DOHH2 (cell line): Measurements from ENCODE around the gene TEX51.

Source experiments
- H3F3A ChIP-seq: fragments of 200-600 bp; sonication (generic), shearing (Covaris generic); 2 replicates; pipeline ENCODE4 v1.6.0; 2016; ENCODE audit warnings: antibody characterized with exemption, mild to moderate bottlenecking; ENCODE audit not compliant: control insufficient read depth, insufficient read depth
- H3K27ac ChIP-seq: fragments of 200-600 bp; sonication (generic); 2 replicates; pipeline ENCODE4 v1.5.1; 2014; ENCODE audit warnings: low read depth, mild to moderate bottlenecking, low read length, moderate library complexity
- H3K27me3 ChIP-seq: fragments of 200-600 bp; sonication (generic); 2 replicates; pipeline ENCODE4 v1.6.1; 2014; ENCODE audit warnings: mild to moderate bottlenecking, low read length, mixed read lengths; ENCODE audit not compliant: control insufficient read depth
- H3K36me3 ChIP-seq: fragments of 200-600 bp; sonication (generic); 2 replicates; pipeline ENCODE4 v1.6.1; 2014; ENCODE audit warnings: mild to moderate bottlenecking, low read length, moderate library complexity, mixed read lengths; ENCODE audit not compliant: control insufficient read depth
- H3K4me1 ChIP-seq: fragments of 200-600 bp; sonication (generic); 2 replicates; pipeline ENCODE4 v1.6.1; 2014; ENCODE audit warnings: mild to moderate bottlenecking, low read length, mixed read lengths; ENCODE audit not compliant: control insufficient read depth
- H3K4me2 ChIP-seq: fragments of 200-600 bp; sonication (generic); 2 replicates; pipeline ENCODE4 v1.6.0; 2014; ENCODE audit warnings: mild to moderate bottlenecking, low read length, moderate library complexity
- H3K4me3 ChIP-seq: fragments of 200-600 bp; sonication (generic); 2 replicates; pipeline ENCODE4 v1.5.1; 2014; ENCODE audit warnings: mild to moderate bottlenecking, low read length, mixed read lengths
- H3K79me2 ChIP-seq: fragments of 200-600 bp; sonication (generic); 2 replicates; pipeline ENCODE4 v1.6.1; 2014; ENCODE audit warnings: mild to moderate bottlenecking, low read length, mixed read lengths; ENCODE audit not compliant: control insufficient read depth
- H3K9me2 ChIP-seq: fragments of 200-600 bp; sonication (generic); replicated peaks from 2 replicates; pipeline ENCODE4 v1.6.1; 2014; ENCODE audit warnings: mild to moderate bottlenecking, low read length, mixed read lengths; ENCODE audit not compliant: control insufficient read depth
- H3K9me3 ChIP-seq: fragments of 200-600 bp; sonication (generic); 2 replicates; pipeline ENCODE4 v1.6.1; 2014; ENCODE audit warnings: antibody characterized with exemption, low read length, mixed read lengths; ENCODE audit not compliant: control insufficient read depth, insufficient read depth
- H4K20me1 ChIP-seq: fragments of 200-600 bp; sonication (generic); 2 replicates; pipeline ENCODE4 v1.6.0; 2014; ENCODE audit warnings: low read depth, mild to moderate bottlenecking, antibody characterized with exemption, low read length, moderate library complexity; ENCODE audit not compliant: control insufficient read depth, insufficient read depth
- EZH2phosphoT487 ChIP-seq: fragments of 200-600 bp; sonication (generic); IDR thresholded peaks from 2 replicates; pipeline ENCODE4 v1.6.1; 2017; ENCODE audit warnings: borderline replicate concordance, mild to moderate bottlenecking, antibody characterized with exemption, low read length, moderate library complexity, mixed read lengths
- TF ChIP-seq, protein P1 (sequence below): fragments of 200-600 bp; sonication (generic); IDR thresholded peaks from one replicate; pipeline ENCODE4 v1.5.1; 2014; ENCODE audit warnings: antibody characterized with exemption, mild to moderate bottlenecking, low read depth, low read length; ENCODE audit not compliant: poor library complexity, severe bottlenecking

TEX51 gene

DNA sequence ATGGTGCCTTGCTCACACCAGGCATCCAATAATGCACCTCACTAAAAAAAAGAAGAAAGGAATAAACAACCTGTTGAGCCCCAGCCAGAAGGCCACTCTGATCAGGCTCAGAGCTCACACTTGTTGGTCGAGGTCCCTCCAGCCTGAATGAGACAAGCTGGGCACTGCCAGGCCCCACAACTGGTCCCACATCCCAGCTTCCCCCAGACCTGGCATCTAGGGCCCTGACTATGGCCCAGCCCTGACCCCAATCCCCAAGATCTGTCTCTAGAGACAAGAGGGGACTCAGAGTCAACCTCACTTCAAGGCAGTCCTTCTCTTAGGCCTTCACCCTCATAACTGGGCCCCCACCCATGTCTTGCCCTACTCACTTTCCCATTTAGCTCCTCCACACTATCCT, 22.4 kb downstream of the TEX51 start:
- no peaks in the 10 kb centered on the region for H3F3A ChIP-seq
- H3K36me3 ChIP-seq: no peaks in the 10 kb centered on the region
- no peak overlapping the region for H3K4me2 ChIP-seq
- peaks cover 3% of the 10 kb centered on the region; the same call in 1 of the 2 replicates for H3K4me1 ChIP-seq
- H4K20me1 ChIP-seq: no peaks in the 10 kb centered on the region
- H3K9me3 ChIP-seq: no peaks in the 10 kb centered on the region
- H3K4me3 ChIP-seq: no peak overlapping the region
- no peak for TF ChIP-seq EZH2phosphoT487
- TF ChIP-seq, protein P1, sequence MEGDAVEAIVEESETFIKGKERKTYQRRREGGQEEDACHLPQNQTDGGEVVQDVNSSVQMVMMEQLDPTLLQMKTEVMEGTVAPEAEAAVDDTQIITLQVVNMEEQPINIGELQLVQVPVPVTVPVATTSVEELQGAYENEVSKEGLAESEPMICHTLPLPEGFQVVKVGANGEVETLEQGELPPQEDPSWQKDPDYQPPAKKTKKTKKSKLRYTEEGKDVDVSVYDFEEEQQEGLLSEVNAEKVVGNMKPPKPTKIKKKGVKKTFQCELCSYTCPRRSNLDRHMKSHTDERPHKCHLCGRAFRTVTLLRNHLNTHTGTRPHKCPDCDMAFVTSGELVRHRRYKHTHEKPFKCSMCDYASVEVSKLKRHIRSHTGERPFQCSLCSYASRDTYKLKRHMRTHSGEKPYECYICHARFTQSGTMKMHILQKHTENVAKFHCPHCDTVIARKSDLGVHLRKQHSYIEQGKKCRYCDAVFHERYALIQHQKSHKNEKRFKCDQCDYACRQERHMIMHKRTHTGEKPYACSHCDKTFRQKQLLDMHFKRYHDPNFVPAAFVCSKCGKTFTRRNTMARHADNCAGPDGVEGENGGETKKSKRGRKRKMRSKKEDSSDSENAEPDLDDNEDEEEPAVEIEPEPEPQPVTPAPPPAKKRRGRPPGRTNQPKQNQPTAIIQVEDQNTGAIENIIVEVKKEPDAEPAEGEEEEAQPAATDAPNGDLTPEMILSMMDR: no peak
- no peaks in the 10 kb centered on the region for H3K27me3 ChIP-seq
- H3K79me2 ChIP-seq: no peaks in the 10 kb centered on the region
- no peak overlapping the region for H3K27ac ChIP-seq
- H3K9me2 ChIP-seq: no peaks in the 10 kb centered on the region

DNA sequence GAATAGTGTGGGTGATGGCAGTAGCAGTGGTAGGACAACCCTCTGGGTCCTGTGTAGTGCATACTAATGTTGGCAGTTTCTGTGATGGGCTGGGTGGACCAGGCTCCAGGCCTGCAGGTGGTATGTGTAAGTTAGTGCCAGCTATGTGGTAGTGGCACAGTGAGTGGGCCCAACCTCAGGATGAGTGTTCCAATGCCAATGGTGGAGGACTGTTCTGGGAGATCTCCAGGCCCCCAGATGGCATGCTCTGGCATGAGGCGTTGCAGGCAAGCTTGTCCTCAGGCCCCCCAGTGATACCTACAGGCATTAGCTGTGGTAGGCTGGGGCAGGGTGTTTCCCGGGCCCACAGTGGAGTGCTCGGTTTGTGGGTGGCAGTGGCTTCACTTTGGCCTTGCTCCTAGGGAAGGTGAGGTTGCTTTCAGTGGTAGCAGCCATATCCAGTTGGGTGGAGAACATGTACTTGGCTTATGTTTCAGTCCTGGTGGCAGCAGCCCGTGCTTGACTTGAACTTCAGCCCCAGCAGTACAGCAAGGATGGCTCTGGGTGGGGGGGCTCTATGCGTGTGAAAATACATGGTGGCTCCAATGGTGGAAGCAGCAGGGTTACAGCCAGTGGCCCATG, 32.4 kb downstream of the TEX51 start:
- Histone ChIP-seq H3K36me3 (no peaks in the 10 kb centered on the region), H3K27ac (no peak overlapping the region), H3K4me1 (peaks cover 12% of the 10 kb centered on the region), H3K4me2 (no peak overlapping the region), H3K27me3 (no peaks in the 10 kb centered on the region), H3K4me3 (no peak overlapping the region), H3F3A (no peaks in the 10 kb centered on the region), H3K79me2 (no peaks in the 10 kb centered on the region), H4K20me1 (no peaks in the 10 kb centered on the region), H3K9me2 (no peaks in the 10 kb centered on the region), H3K9me3 (no peaks in the 10 kb centered on the region)
- TF ChIP-seq, protein P1: no peak
- TF ChIP-seq EZH2phosphoT487: no peak

GRCh38 chr2:126932529-126932928, 33.8 kb downstream of the TEX51 start:
- no peaks in the 10 kb centered on the region for H3K9me3 ChIP-seq
- no peaks in the 10 kb centered on the region for H4K20me1 ChIP-seq
- no peak overlapping the region for H3K27ac ChIP-seq
- 0 out of 2 replicates have a peak, but pooled peaks cover 2% of the 10 kb centered on the region for H3K27me3 ChIP-seq
- H3K4me1 ChIP-seq: peaks cover 17% of the 10 kb centered on the region
- H3K36me3 ChIP-seq: no peaks in the 10 kb centered on the region
- H3K4me3 ChIP-seq: no peak overlapping the region
- no peaks in the 10 kb centered on the region for H3K9me2 ChIP-seq
- no peaks in the 10 kb centered on the region for H3F3A ChIP-seq
- no peak for TF ChIP-seq EZH2phosphoT487
- TF ChIP-seq, protein P1: no peak
- no peaks in the 10 kb centered on the region for H3K79me2 ChIP-seq
- no peak overlapping the region for H3K4me2 ChIP-seq
